ENCODE measurements around the gene PELI3. TPM values are rescaled to one million over a fixed set of nuclear protein-coding genes. Genes with fewer than 3 reads are reported as not detected.

The PELI3 gene
- total RNA-seq, 4 donors from 2014 or later, result 14.4 to 26.4 (median 20.4) TPM

DNA sequence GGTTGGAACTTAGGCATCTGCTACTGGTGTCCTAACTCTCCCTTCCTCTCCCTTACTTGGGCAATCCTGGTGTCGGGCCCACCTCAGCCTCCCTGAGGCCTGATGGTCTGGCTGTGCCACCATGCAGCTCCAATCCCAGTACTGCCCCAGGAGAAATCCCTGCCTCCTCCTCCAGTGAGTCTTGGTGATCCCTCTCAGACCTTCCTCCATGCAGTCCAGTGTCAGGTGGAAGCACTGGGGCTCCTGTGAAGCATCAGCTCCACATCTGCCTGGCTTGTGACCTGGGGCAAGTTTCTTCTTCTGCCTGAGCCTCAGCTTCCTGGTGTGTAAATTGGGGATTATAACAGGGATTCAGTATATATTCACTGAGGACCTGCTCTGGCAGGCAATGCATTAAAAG lies 1.8 kb upstream of the PELI3 start:
- no peaks in the 10 kb centered on the region for H3K27me3 ChIP-seq
- 86 to 89% methylated on average over 1 of the region's 1 CpG for WGBS, 2 donors
- no peaks in the 10 kb centered on the region for H3K36me3 ChIP-seq
- H3K9me3 ChIP-seq, result peaks cover 0 to 13% (median 0%) of the 10 kb centered on the region in 4 donors
- TF ChIP-seq EP300 (IDR thresholded peaks at IDR 0.05) (no peak), CTCF (IDR thresholded peaks at IDR 0.05) (no peak), POLR2A (IDR thresholded peaks at IDR 0.05) (no peak)
- no peak for DNase-seq (ENCODE audit: low spot score in 2 of 2)
- no peak overlapping the region for H3K27ac ChIP-seq
- no peak overlapping the region for H3K4me3 ChIP-seq
- peaks cover 0 to 22% (median 7%) of the 10 kb centered on the region in 4 donors for H3K4me1 ChIP-seq

- peaks cover 0 to 22% (median 7%) of the 10 kb centered on the region in 4 donors for H3K4me1 ChIP-seq
- peaks cover 0 to 6% (median 0%) of the 10 kb centered on the region in 3 donors for H3K36me3 ChIP-seq
- 35 to 45% methylated on average over 19 of the region's 19 CpGs for WGBS, 2 donors
- H3K9me3 ChIP-seq, result peaks cover 0 to 13% (median 0%) of the 10 kb centered on the region in 4 donors
- TF ChIP-seq POLR2A (IDR thresholded peaks at IDR 0.05), result no peak
- TF ChIP-seq EP300 (IDR thresholded peaks at IDR 0.05), result no peak
- no peak for TF ChIP-seq CTCF (IDR thresholded peaks at IDR 0.05)
- H3K4me3 ChIP-seq, result peak overlapping the region in 3 of 4 donors; percentile 50 to 87 (median 53)
- no peak for DNase-seq (ENCODE audit: low spot score in 2 of 2)
- no peaks in the 10 kb centered on the region for H3K27me3 ChIP-seq
- H3K27ac ChIP-seq, result peak overlapping the region; percentile 75 to 92 (median 81)
These were observed 1.1 kb upstream of the PELI3 start for GRCh38 chr11:66465373-66466224.

DNA sequence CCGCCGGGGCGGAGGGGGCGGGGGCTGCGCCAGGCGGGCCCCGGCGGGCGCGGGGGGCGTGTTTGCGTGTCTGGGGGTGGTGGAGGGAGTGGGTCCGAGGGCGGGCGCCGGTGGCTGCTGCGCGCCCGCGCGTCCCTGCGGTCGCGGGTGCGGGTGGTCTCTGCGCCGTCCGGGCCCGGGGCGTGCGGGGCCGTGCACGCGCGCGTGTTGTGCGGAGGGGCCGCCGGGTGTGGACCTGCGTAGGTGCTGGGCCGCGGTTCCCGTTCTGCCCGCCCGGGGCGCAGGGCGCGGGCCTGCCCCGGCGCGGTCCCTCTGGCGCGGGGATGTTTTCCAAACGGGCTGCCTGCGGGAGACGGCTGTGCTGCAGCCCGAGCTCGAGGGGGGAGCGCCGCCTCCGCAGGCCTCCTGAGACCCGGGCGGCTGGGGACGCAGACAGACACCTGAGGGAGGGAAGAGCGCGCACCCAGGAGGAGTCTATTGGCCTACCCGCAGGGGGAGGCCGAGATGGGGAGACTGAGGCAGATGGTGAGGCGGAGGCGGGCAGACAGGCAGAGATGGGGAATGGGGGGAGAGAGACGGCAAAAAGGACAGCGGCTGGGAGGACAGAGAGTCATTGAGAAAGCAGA lies 442 bp downstream of the PELI3 start:
- peaks cover 0 to 22% (median 7%) of the 10 kb centered on the region in 4 donors for H3K4me1 ChIP-seq
- H3K9me3 ChIP-seq, result peaks cover 0 to 10% (median 0%) of the 10 kb centered on the region in 4 donors
- no peak for DNase-seq (ENCODE audit: low spot score in 2 of 2)
- H3K36me3 ChIP-seq, result peaks cover 0 to 22% (median 0%) of the 10 kb centered on the region in 3 donors
- H3K4me3 ChIP-seq, result peak overlapping the region; percentile 50 to 87 (median 70)
- H3K27me3 ChIP-seq, result no peaks in the 10 kb centered on the region
- H3K27ac ChIP-seq, result peak overlapping the region; percentile 75 to 87 (median 80)
- TF ChIP-seq CTCF (IDR thresholded peaks at IDR 0.05) (peak in 3 of 5 experiments; percentile 32 to 69 (median 58)), EP300 (IDR thresholded peaks at IDR 0.05) (no peak), POLR2A (IDR thresholded peaks at IDR 0.05) (no peak)
- 5 to 6% methylated on average over 11 to 21 of the region's 72 CpGs for WGBS, 2 donors

DNA sequence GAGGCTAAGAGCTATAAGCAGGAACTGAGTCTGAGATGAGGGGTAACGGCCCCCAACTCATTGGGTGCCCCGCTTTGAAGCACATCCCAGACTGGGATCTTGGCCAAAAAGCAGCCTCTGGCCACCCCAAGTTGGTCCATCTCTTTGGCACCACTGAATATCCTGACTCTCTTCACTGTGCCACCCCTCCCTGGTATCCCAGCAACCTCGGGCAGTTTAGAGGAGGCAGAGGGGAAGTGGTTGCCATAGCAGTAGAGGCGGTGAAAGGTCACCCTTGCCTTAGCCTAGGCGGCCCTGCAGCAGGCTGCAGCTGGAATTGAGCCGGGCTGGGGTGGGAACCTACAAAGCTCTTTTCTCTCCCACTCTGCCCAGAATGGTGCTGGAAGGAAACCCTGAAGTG lies 1.1 kb downstream of the PELI3 start:
- Histone ChIP-seq H3K4me3 (peak overlapping the region; percentile 50 to 87 (median 70)), H3K36me3 (peaks cover 0 to 28% (median 0%) of the 10 kb centered on the region in 3 donors), H3K27ac (peak overlapping the region in 2 of 4 donors; percentile 86 to 87), H3K9me3 (peaks cover 0 to 6% (median 0%) of the 10 kb centered on the region in 4 donors), H3K27me3 (no peaks in the 10 kb centered on the region), H3K4me1 (peaks cover 0 to 22% (median 7%) of the 10 kb centered on the region in 4 donors)
- DNase-seq (ENCODE audit: low spot score in 2 of 2), result peak in 1 of 2 donors; percentile 28
- TF ChIP-seq POLR2A (IDR thresholded peaks at IDR 0.05) (no peak), CTCF (IDR thresholded peaks at IDR 0.05) (no peak), EP300 (IDR thresholded peaks at IDR 0.05) (no peak)
- WGBS, 2 donors, result 15 to 21% methylated on average over 6 of the region's 6 CpGs
